ENCODE results near the gene STOML2.

Gene STOML2

GRCh38 chr9:35067056-35067455 lies 35.9 kb downstream of the STOML2 start:
- TF ChIP-seq, protein P1, sequence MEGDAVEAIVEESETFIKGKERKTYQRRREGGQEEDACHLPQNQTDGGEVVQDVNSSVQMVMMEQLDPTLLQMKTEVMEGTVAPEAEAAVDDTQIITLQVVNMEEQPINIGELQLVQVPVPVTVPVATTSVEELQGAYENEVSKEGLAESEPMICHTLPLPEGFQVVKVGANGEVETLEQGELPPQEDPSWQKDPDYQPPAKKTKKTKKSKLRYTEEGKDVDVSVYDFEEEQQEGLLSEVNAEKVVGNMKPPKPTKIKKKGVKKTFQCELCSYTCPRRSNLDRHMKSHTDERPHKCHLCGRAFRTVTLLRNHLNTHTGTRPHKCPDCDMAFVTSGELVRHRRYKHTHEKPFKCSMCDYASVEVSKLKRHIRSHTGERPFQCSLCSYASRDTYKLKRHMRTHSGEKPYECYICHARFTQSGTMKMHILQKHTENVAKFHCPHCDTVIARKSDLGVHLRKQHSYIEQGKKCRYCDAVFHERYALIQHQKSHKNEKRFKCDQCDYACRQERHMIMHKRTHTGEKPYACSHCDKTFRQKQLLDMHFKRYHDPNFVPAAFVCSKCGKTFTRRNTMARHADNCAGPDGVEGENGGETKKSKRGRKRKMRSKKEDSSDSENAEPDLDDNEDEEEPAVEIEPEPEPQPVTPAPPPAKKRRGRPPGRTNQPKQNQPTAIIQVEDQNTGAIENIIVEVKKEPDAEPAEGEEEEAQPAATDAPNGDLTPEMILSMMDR (conservative IDR thresholded peaks at IDR 0.05; ENCODE audit: control insufficient read depth, insufficient read depth, low read depth, low read length): no peak
- no peak for DNase-seq (ENCODE audit: low read depth)
- no peak overlapping the region for H3K4me3 ChIP-seq (ENCODE audit: control insufficient read depth, low read depth, low read length)

DNA sequence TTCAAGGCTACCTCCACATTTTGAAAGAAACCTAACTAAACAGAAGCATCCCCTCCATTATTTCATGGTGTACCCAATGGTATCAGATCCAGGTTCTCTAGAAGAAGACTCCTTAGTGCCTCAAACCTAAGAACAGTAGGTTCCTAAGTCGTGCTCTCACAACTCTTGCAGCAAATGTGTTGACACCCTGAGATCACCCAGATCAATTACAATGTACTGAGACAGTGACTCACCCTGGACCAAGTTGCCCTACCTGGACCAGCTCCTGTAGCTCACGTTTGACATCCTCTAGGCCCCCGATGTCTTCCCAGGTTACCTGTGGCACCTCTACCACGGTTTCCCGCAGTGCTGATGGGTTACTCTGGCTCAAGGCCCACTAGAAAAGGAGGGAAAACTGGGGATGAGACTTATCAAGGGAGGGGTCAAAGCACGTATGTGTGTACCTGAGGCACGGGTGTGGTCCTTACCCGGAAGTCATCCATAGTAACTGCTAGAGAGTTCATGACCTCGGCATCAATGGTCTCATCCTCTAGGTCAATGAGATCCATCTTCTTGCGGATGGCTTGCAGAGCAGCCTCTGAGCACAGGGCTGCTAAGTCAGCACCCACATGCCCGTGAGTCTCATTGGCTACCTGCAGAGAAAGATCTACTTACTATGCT lies 42.3 kb downstream of the STOML2 start:
- no peak overlapping the region for H3K4me3 ChIP-seq (ENCODE audit: control insufficient read depth, low read depth, low read length)
- DNase-seq (ENCODE audit: low read depth): no peak
- TF ChIP-seq, protein P1 (conservative IDR thresholded peaks at IDR 0.05; ENCODE audit: control insufficient read depth, insufficient read depth, low read depth, low read length): no peak

DNA sequence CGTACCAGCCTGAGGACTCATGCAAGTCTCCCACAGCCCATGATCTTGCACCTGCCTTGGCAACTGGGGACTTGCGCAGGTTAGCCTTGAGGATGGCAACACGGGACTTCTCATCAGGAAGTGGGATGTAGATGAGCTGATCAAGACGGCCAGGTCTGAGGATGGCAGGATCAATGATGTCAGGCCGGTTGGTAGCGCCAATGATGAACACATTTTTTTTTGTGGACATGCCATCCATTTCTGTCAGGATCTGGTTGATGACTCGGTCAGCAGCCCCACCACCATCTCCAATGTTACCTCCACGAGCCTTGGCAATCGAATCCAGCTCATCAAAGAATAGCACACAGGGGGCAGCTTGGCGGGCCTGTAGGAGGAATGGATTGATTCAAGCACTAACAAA lies 43.5 kb downstream of the STOML2 start:
- TF ChIP-seq, protein P1 (conservative IDR thresholded peaks at IDR 0.05; ENCODE audit: control insufficient read depth, insufficient read depth, low read depth, low read length): no peak
- H3K4me3 ChIP-seq (ENCODE audit: control insufficient read depth, low read depth, low read length): no peak overlapping the region
- DNase-seq (ENCODE audit: low read depth): no peak

GRCh38 chr9:35057271-35057620 lies 45.7 kb downstream of the STOML2 start:
- DNase-seq (ENCODE audit: low read depth): no peak
- H3K4me3 ChIP-seq (ENCODE audit: control insufficient read depth, low read depth, low read length): no peak overlapping the region
- TF ChIP-seq, protein P1 (conservative IDR thresholded peaks at IDR 0.05; ENCODE audit: control insufficient read depth, insufficient read depth, low read depth, low read length): no peak

- TF ChIP-seq, protein P1 (conservative IDR thresholded peaks at IDR 0.05; ENCODE audit: control insufficient read depth, insufficient read depth, low read depth, low read length): no peak
- no peak for DNase-seq (ENCODE audit: low read depth)
- no peak overlapping the region for H3K4me3 ChIP-seq (ENCODE audit: control insufficient read depth, low read depth, low read length)
These were observed 46.2 kb downstream of the STOML2 start for GRCh38 chr9:35056571-35057270.

DNA sequence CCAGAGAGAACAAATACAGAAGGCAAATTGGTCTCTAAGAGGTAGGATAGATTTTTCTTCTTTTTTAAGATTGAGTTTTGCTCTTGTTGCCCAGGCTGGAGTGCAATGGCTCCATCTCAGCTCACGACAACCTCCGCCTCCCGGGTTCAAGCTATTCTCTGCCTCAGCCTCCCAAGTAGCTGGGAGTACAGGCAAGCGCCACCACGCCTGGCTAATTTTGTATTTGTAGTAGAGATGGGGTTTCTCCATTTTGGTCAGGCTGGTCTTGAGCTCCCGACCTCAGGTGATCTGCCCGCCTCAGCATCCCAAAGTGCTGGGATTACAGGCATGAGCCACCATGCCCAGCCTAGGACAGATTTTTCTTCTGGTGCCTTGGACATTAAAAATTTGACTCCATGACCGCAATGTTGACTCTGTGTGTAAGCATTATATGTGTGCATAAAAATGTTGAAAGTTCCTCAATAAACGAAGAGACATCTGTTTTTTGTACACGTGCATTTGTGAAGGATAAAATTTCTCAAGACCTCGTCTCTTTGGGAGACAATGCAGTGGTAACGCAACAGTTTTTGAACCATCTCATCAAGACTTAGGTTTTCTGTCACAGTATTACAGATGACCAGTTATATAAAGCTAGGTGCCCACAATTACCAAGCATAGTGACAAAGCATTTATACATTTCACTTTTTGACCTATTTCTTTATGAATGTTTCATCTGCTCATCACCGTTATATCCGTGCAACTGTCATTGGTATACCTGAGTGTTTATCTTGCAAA lies 47.9 kb downstream of the STOML2 start:
- TF ChIP-seq, protein P1 (conservative IDR thresholded peaks at IDR 0.05; ENCODE audit: control insufficient read depth, insufficient read depth, low read depth, low read length): no peak

More for the DNA sequence above, 47.9 kb downstream of the STOML2 start:
- DNase-seq (ENCODE audit: low read depth): no peak
- H3K4me3 ChIP-seq (ENCODE audit: control insufficient read depth, low read depth, low read length): no peak overlapping the region
